ENCODE measurements around the gene CEP44.
"Not testable (repeated sequence)": the region's sequence is repeated elsewhere in the genome, so short reads cannot be mapped to it uniquely, and the experiment has no call there.

Gene CEP44, protein sequence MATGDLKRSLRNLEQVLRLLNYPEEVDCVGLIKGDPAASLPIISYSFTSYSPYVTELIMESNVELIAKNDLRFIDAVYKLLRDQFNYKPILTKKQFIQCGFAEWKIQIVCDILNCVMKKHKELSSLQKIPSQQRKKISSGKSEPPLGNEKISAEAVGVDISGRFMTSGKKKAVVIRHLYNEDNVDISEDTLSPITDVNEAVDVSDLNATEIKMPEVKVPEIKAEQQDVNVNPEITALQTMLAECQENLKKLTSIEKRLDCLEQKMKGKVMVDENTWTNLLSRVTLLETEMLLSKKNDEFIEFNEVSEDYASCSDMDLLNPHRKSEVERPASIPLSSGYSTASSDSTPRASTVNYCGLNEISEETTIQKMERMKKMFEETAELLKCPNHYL

DNA sequence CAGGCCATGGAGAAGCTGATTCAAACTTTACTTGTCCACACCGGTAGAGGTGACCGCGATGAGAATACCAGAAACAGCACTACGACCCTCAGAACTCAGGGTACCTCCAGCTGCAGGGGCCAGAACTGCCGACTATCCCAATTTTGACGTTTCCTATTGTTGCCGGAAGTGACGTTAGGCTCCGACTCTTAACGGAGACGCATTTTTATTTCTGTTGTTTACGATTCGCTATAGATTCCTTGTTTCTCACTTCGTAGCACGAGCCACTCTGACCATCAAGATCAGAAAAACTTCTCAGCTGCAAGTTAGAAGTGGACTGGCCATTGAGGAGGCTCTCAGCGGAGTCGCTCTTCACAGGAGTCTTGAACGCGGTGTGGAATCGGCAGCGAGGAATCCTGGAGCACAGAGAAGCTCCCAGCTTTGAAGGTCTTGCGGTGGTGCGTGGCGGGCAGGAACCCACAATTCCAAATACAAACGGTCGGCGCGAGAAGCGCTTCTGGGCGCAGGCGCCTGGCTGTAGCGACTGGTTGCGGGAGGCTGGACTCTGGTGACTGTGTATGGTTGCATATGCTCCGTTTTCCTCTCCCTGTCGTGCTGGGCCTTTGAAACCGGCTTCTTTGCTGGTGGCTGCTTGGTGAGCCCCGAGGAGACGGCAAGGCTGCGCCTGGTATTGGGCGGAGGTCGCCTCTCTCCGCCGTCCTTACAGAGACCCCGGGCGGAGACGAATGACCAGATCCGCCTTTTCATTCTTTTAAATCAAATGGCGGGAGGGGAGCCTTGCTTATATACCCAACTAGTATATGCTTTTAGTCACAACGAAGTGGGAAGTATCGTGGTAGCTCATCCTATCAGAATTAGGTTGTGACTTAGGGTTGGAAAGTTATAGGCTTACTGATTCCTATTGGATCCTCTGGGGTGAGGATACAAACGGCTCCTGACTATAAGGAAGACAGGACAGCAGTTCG is at the start of gene CEP44, which contains the start of gene FBXO8:
Gene CEP44 (plus strand): TSS at position 405 of the 965 bp plus-strand sequence. CDS start 15,211 bp downstream, outside the sequence.
Gene FBXO8 (minus strand): TSS at position 161 of the 965 bp plus-strand sequence. CDS start 20,575 bp downstream, outside the sequence.
- peak; percentile 85 for DNase-seq (ENCODE audit: low spot score)

DNA sequence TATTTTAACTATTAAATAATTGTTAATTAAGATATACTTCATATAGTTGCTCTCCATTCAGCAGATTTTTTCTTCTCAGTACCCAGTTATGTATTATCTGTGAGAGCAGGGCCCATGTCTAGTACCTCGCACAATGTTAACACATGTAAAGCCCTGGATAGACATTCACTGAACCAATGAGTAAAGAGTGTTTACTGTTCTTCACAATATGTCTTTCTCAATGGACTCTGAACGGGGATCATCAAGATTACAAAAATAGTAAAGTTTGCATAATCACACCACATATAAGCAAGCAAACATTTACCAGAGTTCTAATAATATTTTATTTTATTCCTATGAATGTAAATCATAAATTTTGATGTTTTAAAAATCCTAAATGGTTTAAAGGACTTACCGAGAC is 47.4 kb upstream of the CEP44 start:
- DNase-seq (ENCODE audit: low spot score) = no peak

DNA sequence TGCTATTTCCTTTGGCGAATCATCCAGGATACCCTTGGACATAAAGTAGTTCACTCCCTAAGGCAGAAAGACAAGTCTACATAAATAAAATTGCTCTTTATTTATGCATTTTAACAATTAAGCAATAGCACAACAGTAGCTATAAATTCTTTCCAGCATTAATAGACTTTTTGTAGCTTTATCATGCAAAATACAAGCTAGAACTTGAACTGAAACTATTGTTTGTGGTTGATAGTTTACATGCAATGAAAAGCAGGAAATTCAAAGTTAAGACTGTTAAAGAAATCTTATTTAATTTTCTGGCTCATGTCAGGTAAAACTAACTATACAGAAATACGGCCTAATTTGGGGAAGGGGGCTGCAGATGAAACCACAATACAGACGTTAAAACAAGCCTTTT is 42.5 kb upstream of the CEP44 start:
- DNase-seq (ENCODE audit: low spot score) = no peak

DNA sequence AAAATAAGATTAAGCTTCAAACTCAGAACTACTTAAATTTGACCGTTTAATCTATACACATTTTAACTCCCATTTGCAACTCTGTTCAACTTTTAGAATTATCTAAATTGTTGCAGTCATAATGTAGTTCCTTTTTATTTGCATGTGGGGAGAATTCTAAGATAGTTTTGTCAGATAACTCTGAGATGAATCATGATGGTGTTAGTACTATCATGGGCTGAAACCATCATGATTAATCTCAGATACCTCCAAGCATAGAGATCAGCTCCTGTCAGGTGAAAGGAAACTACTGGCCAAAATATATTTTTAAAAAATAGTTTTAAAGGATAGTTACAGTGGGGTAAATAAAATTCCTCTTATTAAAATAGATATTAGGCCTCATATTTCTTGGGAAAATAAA is 39.3 kb upstream of the CEP44 start:
- no peak for DNase-seq (ENCODE audit: low spot score)

DNA sequence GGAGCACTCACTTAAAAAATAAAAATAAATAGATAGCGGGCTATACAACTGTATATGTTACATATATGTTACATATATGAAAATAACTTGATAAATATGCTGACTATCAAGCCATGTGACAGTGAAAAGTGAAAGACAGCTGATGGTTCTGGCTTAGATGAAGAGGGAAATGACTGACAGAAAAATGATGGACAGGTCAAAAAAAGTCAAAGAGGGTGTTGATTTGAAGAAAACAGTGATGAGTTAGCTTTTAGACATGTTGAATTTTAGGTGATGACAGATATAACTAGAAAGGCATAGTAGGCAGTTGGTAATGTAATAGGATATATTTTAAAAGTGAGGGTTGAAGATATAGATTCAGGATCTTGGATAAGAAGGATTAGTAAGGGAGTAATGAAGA is 38.0 kb upstream of the CEP44 start:
- DNase-seq (ENCODE audit: low spot score) = no peak

DNA sequence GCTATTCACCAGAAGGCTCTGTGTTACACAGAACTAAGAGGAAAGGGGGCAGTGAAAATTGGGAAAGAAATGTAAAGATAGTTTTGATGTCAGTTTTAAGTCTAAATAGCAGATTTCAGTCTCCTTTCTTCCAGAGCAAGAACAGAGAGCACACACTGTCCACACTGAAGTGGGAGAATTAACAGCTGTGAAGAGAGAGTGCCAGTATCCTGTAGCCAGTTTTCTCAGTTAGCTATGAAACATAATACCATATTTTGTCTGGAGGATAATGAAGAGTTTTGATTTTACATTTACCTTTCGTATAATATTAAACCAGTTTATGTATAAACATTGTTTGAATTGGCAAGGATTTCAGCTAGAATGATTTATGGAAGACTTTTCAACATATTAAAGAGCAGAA is 35.3 kb upstream of the CEP44 start:
- DNase-seq (ENCODE audit: low spot score) = no peak

DNA sequence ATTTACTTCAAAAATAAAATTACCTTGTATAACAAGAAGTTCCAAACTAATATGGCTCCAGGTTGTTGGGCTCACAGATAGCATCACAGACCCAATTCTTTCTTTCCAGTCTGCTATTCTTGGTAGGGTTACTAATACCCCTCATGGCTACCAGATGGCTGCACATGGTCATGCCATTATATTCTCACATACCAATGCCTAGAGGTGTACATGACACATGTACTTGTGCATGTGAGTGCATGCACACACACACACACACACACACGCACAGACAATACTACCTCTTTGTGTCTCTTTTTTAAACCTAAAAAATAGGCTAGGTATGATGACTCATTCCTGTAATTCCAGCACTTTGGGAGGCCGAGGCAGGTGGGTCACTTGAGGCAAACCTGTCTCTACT is 31.3 kb upstream of the CEP44 start:
- no peak for DNase-seq (ENCODE audit: low spot score)

DNA sequence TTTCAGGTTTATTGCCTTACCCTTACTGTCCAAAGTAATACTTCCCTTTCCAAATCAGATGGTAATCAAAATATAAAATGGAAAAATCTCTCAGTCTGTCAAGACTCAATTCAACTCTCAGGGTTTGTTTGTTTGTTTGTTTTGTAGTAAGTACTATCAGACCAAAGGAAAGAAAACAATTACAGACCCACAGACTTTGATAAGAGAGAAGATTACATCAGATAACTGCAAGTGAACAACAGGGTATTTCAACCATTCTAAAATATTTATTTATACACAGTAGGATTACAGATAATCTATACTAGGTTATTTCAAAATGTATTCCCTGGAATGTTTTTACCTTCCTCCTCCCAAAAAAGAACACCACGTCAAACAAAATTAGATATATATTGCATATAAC is 29.1 kb upstream of the CEP44 start:
- DNase-seq (ENCODE audit: low spot score) = no peak

DNA sequence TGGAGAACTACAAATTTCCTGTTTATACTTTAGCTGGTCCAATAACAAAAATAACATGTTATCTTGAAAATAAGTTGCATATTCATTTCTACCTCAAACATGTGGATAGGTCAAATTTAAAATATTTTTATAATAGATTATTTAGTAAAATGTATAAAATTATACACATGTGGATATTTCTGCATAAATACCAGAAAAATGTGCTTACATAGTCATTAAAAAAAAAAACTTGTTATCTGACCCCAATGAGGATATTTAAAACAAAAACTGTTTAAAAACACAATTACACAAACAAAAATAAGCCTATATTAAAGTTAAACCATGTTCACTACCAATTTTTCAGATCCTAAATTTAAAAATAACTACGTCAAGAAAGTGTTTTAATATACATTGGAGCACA is 28.3 kb upstream of the CEP44 start:
- no peak for DNase-seq (ENCODE audit: low spot score)

DNA sequence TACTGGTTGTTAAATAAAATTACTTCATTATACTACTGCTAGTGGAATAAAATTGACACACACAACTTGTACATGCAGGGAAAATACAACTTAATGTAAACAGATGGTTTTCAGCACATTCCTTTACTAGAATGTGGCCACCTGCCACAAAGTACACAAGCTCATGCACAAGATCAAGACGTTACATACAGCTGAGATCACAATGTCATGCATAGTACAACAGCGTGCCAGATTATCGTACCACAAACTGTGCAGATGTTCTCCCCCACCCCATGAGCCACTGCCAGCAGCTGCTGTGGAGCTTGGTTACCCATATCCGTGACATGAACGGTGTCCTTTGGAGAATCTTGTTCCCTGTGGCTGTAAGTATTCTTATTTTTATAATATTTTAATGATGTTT is 27.9 kb upstream of the CEP44 start:
- peak; percentile 69 for DNase-seq (ENCODE audit: low spot score)

DNA sequence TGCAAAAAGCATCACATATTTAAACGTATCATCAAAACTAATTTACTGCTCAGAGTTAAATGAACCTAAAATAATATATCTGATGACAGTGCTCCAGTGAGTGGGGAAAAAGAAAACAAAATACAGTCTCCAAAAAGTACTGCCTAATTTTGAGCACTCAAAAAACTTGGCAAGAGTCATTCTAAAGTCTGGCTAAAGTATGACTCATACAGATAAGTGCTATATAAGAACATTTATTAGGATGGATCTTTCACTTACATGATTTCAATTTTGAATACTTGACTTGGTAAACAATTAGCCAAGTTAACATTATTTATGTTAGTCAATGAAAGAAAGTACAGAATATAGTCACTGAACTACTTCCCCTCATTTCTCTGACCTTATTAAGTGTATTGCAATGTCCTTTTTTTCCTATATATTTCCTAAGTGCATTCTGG is 27.4 kb upstream of the CEP44 start:
- DNase-seq (ENCODE audit: low spot score) = peak; percentile 61

DNA sequence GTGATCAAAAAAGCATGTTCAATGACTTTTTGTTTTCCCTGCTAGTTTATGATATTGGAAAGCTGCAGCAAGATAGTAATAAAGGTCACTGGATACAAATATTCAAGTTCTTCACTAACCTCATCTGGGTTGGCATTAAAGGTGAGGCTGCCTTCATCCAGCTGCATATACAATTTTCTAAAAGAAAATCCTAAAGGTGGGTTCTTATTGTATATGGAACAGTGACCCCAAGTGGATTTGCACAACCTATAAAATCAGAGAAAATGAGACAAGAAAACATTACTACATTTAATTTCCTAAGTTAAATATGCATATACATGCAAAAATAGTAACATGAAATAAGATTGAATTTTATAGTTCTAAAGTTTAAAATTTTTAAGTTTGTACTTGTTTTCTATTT is 24.1 kb upstream of the CEP44 start:
- no peak for DNase-seq (ENCODE audit: low spot score)

DNA sequence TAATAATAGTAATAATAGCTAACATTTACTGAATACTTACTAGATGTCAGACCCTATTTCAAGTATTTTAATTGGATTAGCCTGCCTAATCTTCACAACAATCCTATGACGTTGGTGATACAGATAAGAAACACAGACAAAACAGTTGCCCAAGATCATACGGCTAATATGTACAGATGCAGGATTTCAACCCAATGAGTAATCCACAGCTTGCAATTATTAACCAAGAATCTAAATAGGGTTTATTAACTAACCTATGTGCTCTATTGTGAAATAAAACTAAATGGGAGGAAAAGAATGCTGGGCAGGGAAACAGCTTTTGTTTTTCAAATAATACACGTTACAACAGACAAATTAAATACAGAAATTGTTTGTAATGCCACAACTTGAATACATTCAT is 23.6 kb upstream of the CEP44 start:
- no peak for DNase-seq (ENCODE audit: low spot score)

DNA sequence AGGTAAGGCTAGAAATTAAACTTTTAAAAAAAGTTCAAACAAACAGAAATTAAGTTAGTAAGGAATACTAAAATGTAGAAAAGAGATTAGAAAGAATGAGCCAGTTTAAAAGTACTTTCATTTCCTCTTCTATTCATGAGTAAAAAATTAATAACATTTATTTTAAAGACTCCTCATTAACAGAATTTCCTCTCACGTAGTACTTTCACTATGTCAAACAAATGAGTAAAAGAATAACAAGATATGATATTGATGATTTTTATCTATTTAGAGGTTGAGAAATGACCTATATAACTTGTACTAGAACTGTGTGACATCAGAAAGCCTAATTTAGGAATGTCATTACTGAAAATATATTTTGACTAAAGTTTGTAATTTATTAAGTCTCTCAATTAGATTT is 22.3 kb upstream of the CEP44 start:
- DNase-seq (ENCODE audit: low spot score) = not testable (repeated sequence)

DNA sequence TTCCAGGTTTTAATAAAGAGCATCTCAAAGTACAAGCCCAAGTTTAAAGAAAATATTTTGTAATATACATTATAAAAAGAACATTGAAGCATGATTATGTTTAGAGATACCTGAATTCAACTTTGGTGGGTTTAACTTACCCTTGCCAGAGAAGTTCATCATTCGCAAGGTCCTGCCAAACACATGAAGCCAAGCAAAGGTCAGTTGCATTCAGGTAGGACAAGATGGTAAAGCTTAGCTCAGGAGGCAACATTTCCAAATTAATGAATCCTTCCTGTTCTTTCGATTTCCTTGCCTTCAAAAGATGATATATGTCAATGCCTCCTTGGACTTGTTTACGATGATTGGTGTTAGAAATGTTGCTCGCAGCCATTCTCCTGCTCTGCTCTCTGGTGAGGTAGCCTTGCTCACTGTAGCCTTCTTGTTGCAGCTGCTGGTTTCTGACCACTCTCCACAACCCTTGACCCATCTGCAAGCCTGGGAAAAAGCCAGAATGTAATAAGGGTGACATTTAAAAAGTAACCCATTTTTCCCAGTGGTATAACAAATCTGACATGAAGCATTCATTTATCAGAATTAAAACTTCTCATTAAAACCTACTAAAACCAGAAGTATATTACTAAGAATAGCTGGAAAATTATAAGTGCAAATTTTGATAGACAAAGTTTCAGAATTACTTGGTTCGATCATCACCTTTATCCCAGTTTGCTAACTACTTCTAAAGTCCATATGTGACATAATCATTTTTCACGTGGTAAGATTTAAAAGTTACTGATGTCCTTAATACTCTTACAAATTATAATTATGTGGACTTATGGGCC is 20.9 kb upstream of the CEP44 start:
- no peak for DNase-seq (ENCODE audit: low spot score)

DNA sequence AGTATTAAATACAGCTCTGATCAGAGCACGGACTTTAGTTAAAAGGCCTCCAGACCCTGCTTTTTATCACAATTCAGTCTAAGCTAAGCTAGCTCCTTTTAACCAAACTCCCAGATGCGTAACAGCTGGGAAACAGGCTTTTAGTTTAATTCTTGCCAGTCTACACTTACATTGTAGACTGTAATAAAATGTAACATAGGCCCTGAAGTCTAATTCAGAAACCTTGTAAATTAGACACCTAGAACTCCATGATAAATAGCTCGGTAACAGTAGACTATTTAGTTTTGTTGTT is 20.3 kb upstream of the CEP44 start:
- no peak for DNase-seq (ENCODE audit: low spot score)

DNA sequence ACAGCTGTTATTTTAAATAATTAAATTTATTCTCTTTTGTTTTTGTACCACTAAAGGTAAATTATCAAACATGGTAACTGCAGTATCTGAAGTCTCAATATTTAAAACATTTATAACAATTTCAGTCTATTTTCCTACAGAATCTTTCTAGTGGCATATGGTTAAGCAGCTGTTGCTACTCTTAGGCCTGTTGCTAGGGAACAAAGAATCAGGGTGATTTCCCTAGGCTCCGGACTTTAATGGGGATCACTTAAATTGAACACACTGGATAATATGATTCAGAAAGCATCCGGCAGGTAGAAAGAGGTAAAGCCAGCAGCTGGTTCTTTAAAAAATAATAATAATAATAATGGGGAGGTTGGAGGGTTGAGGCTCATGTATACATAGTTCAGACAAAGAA is 17.8 kb upstream of the CEP44 start:
- DNase-seq (ENCODE audit: low spot score) = no peak

DNA sequence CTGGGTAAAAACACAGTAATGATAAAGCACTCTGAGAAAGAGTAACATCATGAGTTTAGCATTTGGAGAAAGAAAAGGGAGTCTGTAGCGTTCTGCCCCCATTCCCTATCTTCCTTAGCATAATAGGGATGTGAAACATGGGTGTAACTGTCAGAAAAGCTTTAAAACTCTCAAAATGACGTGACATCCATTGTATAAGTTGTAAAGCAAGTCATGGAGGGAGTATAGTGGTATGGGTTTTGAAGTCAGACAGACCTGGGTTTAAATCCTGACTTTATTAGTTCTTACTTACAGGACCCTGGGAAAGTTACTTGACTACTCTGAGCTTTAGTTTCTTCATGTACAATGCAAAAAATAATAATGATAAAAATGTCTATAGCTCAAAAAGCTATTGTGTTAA is 17.3 kb upstream of the CEP44 start:
- DNase-seq (ENCODE audit: low spot score) = no peak

DNA sequence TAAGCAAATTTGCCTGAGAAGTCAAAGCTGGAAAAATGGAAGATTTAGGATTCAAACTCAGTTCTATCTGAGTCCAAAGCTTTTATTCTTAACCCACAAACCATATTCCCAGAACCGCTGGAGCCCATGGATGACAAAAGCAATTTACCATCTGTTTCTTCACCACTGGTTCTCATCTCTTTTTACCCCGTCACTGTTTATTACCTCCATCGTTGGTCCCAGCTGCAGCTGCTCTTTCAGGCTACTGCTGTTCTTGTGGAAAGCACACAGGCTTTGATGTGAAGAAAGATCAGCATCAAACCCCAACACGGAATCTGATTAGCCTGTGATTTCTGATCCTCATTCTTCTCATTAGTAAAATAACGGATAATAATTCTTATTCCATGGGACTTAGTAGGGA is 9.8 kb upstream of the CEP44 start:
- DNase-seq (ENCODE audit: low spot score) = no peak

DNA sequence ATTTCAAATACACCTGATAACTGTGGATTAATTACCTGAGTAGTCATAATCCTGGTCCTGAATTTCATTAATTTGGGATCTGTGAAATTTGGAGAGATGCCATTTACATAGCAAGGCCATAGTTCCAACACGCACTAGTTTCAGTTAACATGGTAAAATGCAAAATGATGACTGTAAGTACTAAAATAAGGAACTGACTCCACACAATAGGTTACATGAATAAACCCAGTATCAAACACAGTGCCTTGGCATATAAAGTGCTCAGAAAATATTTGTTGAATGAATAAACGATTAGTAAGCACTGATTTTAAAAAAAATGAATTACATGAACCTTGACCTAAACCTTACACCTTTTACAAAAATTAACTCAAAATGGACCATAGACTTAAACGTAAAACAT is 9.3 kb upstream of the CEP44 start:
- no peak for DNase-seq (ENCODE audit: low spot score)

DNA sequence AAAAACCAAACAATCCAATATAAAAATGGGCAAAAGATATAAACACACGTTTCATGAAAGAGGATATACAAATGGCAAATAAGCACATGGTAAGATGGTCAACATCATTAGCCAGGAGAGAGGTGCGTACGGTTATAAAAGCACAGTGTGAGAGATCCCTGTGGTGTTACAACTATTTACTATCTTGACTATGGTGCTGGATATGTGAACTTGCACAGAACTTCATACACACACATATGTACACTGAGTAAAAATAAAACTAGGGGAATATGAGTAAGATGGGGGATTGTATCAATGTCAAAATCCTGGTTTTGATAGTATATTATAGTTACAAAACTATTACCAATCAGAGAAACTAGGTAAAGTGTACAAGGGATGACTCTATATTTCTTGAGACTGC is 8.6 kb upstream of the CEP44 start:
- DNase-seq (ENCODE audit: low spot score) = no peak

DNA sequence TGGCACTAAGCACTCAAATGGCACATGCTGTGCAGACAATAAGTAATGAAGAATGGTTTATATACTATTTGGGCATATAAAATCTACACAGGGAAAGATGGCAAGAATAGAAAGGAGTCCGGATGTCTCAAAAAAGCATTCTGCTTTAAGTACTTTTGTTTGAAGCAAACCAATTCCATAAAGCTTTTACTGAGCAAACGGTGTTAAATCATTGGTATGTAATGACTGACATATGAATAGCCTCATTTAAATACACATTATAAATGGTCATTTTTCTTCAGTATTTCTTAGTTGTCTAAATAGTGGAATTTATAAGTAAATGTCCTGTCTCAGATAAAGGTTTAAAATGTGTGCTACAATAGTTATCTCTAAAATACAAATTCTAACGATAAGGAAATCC is 6.3 kb upstream of the CEP44 start:
- no peak for DNase-seq (ENCODE audit: low spot score)

All from hematopoietic multipotent progenitor cell treated with erythropoietin and hydrocortisone succinate and interleukin-3 and kit ligand, for 15 days (in vitro differentiated cells).